Measurements from ENCODE around the gene MRPS2.
"Not testable (repeated sequence)": the region's sequence is repeated elsewhere in the genome, so short reads cannot be mapped to it uniquely, and the experiment has no call there.

The MRPS2 gene

GRCh38 chr9:135524130-135524861, 23.8 kb downstream of the MRPS2 start:
- no peaks in the 10 kb centered on the region for H3K36me3 ChIP-seq (replicated peaks)
- in situ Hi-C loops (cut with HindIII; ENCODE audit: low pct_ligation_motif_present, low sequenced_read_pairs), result no loop called here
- no peak overlapping the region for H3K27ac ChIP-seq
- TF ChIP-seq, protein P1, sequence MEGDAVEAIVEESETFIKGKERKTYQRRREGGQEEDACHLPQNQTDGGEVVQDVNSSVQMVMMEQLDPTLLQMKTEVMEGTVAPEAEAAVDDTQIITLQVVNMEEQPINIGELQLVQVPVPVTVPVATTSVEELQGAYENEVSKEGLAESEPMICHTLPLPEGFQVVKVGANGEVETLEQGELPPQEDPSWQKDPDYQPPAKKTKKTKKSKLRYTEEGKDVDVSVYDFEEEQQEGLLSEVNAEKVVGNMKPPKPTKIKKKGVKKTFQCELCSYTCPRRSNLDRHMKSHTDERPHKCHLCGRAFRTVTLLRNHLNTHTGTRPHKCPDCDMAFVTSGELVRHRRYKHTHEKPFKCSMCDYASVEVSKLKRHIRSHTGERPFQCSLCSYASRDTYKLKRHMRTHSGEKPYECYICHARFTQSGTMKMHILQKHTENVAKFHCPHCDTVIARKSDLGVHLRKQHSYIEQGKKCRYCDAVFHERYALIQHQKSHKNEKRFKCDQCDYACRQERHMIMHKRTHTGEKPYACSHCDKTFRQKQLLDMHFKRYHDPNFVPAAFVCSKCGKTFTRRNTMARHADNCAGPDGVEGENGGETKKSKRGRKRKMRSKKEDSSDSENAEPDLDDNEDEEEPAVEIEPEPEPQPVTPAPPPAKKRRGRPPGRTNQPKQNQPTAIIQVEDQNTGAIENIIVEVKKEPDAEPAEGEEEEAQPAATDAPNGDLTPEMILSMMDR (IDR thresholded peaks at IDR 0.05; ENCODE audit: low read depth, low read length, missing control alignments), result no peak
- no peak overlapping the region for H3K4me3 ChIP-seq (ENCODE audit: low read depth, low read length)
- DNase-seq, result peak; percentile 57
- no peaks in the 10 kb centered on the region for H3K27me3 ChIP-seq (replicated peaks)

GRCh38 chr9:135525241-135526088, 25.0 kb downstream of the MRPS2 start:
- TF ChIP-seq, protein P1 (IDR thresholded peaks at IDR 0.05; ENCODE audit: low read depth, low read length, missing control alignments), result no peak
- H3K4me3 ChIP-seq (ENCODE audit: low read depth, low read length), result no peak overlapping the region
- in situ Hi-C loops (cut with HindIII; ENCODE audit: low pct_ligation_motif_present, low sequenced_read_pairs), result no loop called here
- H3K36me3 ChIP-seq (replicated peaks), result no peaks in the 10 kb centered on the region
- no peaks in the 10 kb centered on the region for H3K27me3 ChIP-seq (replicated peaks)
- no peak overlapping the region for H3K27ac ChIP-seq
- no peak for DNase-seq

- H3K27ac ChIP-seq, result no peak overlapping the region
- in situ Hi-C loops (cut with HindIII; ENCODE audit: low pct_ligation_motif_present, low sequenced_read_pairs), result no loop called here
- DNase-seq, result no peak
- no peak overlapping the region for H3K4me3 ChIP-seq (ENCODE audit: low read depth, low read length)
- no peaks in the 10 kb centered on the region for H3K27me3 ChIP-seq (replicated peaks)
- no peaks in the 10 kb centered on the region for H3K36me3 ChIP-seq (replicated peaks)
- TF ChIP-seq, protein P1 (IDR thresholded peaks at IDR 0.05; ENCODE audit: low read depth, low read length, missing control alignments), result no peak
Observed at GRCh38 chr9:135526089-135526729, 25.7 kb downstream of the MRPS2 start.

DNA sequence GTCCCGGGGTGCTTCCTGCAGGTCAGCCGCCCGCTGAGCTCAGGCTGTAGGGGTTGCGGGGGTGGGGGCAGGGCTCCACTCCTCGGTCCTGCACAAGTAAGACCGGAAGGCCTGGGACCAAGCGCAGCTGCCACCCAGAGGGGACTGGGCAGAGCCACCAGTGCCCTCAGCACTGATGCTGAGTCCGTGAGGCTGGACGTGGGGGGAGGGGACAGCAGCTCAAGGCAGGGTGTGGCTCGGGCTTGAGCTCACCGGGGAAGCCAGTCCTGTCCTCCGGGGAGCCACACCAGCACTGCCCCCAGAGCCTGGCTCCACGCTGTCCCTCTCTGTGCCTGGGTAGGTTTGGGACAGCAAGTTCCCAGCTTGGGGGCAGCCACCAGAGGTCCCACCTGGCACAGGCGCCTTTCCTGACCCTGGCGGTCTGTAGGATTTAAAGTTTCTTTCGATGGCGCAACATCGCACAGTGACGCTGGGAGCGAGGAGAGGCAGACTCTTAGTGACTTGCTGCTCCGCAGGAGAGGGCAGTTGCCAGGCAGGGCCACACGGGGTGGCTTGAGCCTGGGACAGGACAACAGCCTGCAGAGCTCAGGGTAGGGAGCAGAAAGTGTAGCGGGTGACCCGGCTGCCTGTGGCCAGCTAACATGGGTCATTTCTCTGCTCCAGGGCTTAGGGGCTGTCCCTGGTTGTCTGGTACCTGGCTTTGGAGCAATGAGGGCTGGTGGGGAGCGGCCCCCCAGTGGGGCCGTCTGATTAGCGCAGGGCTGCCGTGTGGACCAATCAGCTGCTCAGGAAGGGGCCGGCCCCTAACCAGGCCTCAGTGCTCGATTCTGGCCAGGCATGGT, 26.5 kb downstream of the MRPS2 start:
- no peaks in the 10 kb centered on the region for H3K27me3 ChIP-seq (replicated peaks)
- in situ Hi-C loops (cut with HindIII; ENCODE audit: low pct_ligation_motif_present, low sequenced_read_pairs), result no loop called here
- DNase-seq, result no peak
- no peak overlapping the region for H3K4me3 ChIP-seq (ENCODE audit: low read depth, low read length)
- no peaks in the 10 kb centered on the region for H3K36me3 ChIP-seq (replicated peaks)
- no peak overlapping the region for H3K27ac ChIP-seq
- TF ChIP-seq, protein P1 (IDR thresholded peaks at IDR 0.05; ENCODE audit: low read depth, low read length, missing control alignments), result no peak

DNA sequence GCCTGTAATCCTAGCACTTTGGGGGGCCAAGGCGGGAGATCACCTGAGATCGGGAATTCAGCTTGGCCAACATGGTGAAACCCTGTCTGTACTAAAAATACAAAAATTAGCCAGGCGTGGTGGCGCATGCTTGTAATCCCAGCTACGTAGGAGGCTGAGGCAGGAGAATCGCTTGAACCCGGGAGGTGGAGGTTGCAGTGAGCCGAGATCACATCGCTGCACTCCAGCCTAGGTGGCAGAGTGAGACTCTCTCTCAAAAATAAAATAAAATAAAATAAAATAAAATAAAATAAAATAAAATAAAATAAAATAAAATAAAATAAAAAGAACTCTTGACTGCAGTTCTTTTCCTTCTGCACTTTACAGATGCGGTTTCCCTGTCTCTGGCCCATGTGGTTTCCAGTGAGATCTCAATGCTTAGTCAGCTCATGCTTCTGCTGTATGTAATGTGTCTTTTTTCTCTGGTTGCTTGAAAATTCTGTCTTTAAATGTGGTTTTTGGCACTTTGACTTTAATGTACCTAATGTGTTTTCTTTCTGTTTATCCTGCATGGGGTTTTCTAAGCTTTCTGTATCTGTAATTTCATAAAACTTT, 28.5 kb downstream of the MRPS2 start:
- H3K4me3 ChIP-seq (ENCODE audit: low read depth, low read length); H3K27me3 ChIP-seq (replicated peaks); H3K36me3 ChIP-seq (replicated peaks); DNase-seq; H3K27ac ChIP-seq; in situ Hi-C loops (cut with HindIII; ENCODE audit: low pct_ligation_motif_present, low sequenced_read_pairs): not testable (repeated sequence)

Measured in brain microvascular endothelial cell (primary cell).